Stimulated activated CD4-positive, alpha-beta T cell treated with anti-CD3 and anti-CD28 coated beads, Interleukin-4, amount 100 ng/mL, for 1 hour (primary cell): ENCODE results near the gene FLII.

Experiments used
- DNase-seq: peaks from one replicate; pipeline ENCODE4 v3.0.0-alpha.2; 2020

FLII gene

GRCh38 chr17:18259621-18260331 lies 1.2 kb upstream of the FLII start:
- DNase-seq = no peak

- DNase-seq = peak; percentile 41
Observed at GRCh38 chr17:18257982-18258355, 569 bp downstream of the FLII start.

- no peak for DNase-seq
Observed at GRCh38 chr17:18257268-18257981, 1.1 kb downstream of the FLII start.

- no peak for DNase-seq
Observed at GRCh38 chr17:18256776-18257175, 1.8 kb downstream of the FLII start.

GRCh38 chr17:18256351-18256750 lies 2.2 kb downstream of the FLII start:
- DNase-seq = no peak

- DNase-seq = no peak
Observed at GRCh38 chr17:18254888-18255649, 3.5 kb downstream of the FLII start.

- DNase-seq = no peak
Observed at GRCh38 chr17:18253947-18254821, 4.4 kb downstream of the FLII start.

- no peak for DNase-seq
Observed at GRCh38 chr17:18253187-18253884, 5.2 kb downstream of the FLII start.

- DNase-seq = no peak
Observed at GRCh38 chr17:18252160-18252559, 6.4 kb downstream of the FLII start.

GRCh38 chr17:18251204-18251603 lies 7.3 kb downstream of the FLII start:
- DNase-seq = no peak

GRCh38 chr17:18250708-18251107 lies 7.8 kb downstream of the FLII start:
- DNase-seq = no peak

- no peak for DNase-seq
Observed at GRCh38 chr17:18250259-18250658, 8.3 kb downstream of the FLII start.

- no peak for DNase-seq
Observed at GRCh38 chr17:18248811-18249210, 9.7 kb downstream of the FLII start.

GRCh38 chr17:18248300-18248731 lies 10.2 kb downstream of the FLII start:
- DNase-seq = peak; percentile 58

GRCh38 chr17:18247613-18248001 lies 10.9 kb downstream of the FLII start:
- no peak for DNase-seq

- peak; percentile 46 for DNase-seq
Observed at GRCh38 chr17:18246880-18247612, 11.5 kb downstream of the FLII start.

GRCh38 chr17:18246109-18246725 lies 12.3 kb downstream of the FLII start:
- no peak for DNase-seq

GRCh38 chr17:18245038-18245776 lies 13.3 kb downstream of the FLII start:
- no peak for DNase-seq

- DNase-seq = no peak
Observed at GRCh38 chr17:18241229-18241871, 17.2 kb downstream of the FLII start.

GRCh38 chr17:18240449-18240848 lies 18.1 kb downstream of the FLII start:
- no peak for DNase-seq
